NCI-H2029 (cell line): Measurements from ENCODE around the gene DGCR2.
"Not testable (repeated sequence)": the region's sequence is repeated elsewhere in the genome, so short reads cannot be mapped to it uniquely, and the experiment has no call there.

ENCODE experiments used
- DNase-seq: peaks from one replicate; lab custom pipeline; 2025; lab: John Stamatoyannopoulos, UW

The DGCR2 gene

GRCh38 chr22:19002684-19003038 is 119.6 kb downstream of the DGCR2 start:
- DNase-seq = no peak

- no peak for DNase-seq
These were observed 121.0 kb downstream of the DGCR2 start for GRCh38 chr22:19001204-19001603.

GRCh38 chr22:19000106-19000505 is 122.1 kb downstream of the DGCR2 start:
- DNase-seq = not testable (repeated sequence)

DNA sequence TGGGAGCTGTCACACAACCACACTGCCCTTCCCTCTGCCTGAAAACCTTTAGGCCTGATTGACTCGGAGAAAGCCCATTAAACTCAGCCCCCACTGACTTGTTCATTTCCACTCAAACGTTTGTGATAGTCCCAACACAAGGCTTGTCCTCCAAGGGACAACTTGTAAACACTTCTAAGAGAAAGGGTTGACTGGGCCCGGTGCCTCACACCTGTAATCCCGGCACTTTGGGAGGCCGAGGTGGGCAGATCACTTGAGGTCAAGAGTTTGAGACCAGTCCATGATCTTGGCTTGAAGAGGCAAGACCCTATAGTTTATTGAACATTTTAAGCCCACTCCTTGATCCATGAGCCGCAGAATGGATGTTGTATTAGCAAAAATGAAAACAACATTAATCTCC is 122.8 kb downstream of the DGCR2 start:
- DNase-seq = no peak

DNA sequence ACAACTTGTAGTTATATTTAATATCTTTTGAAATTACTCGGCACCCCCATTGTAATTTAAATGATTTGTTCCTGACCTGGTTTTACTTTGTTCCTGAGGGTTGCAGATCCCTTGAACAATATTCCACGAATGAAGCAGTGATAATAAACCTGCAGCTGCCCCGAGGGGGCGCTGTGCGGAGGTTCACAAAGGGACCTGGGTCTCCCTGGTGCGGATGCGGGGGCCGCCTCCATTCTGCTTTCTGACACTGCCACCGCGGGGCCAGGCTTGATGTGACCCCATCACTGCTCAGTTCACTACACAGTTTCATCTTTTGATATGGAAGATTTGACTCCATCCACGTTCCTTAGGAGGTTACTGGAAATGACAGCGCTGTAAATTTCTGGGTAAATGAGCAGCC is 123.2 kb downstream of the DGCR2 start:
- no peak for DNase-seq

DNA sequence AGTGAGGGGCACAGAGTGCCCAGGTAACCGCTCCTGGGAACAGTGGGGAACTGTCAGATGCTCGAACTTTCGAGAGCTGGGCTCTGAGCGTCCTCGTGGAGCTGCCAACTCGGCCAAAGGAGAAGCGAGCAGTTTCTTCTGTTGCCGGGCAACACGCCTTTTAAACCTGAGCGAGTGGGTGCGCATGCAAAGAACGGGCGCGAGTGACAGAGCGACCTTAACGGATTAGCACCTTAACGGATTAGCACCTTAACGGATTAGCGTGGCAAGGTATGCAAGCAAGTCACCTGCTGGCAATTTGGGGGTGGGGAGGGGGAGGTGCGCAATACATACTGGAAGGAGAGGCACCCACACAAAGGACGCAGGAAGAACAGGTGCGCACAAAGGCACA is 124.3 kb downstream of the DGCR2 start:
- no peak for DNase-seq

- no peak for DNase-seq
These were observed 124.8 kb downstream of the DGCR2 start for GRCh38 chr22:18997306-18997924.

GRCh38 chr22:18996376-18996900 is 125.8 kb downstream of the DGCR2 start:
- no peak for DNase-seq

GRCh38 chr22:18995327-18995711 is 126.9 kb downstream of the DGCR2 start:
- no peak for DNase-seq

GRCh38 chr22:18994701-18995326 is 127.4 kb downstream of the DGCR2 start:
- DNase-seq = no peak

- DNase-seq = no peak
These were observed 128.2 kb downstream of the DGCR2 start for GRCh38 chr22:18994056-18994455.

- DNase-seq = no peak
These were observed 129.5 kb downstream of the DGCR2 start for GRCh38 chr22:18992543-18993198.

DNA sequence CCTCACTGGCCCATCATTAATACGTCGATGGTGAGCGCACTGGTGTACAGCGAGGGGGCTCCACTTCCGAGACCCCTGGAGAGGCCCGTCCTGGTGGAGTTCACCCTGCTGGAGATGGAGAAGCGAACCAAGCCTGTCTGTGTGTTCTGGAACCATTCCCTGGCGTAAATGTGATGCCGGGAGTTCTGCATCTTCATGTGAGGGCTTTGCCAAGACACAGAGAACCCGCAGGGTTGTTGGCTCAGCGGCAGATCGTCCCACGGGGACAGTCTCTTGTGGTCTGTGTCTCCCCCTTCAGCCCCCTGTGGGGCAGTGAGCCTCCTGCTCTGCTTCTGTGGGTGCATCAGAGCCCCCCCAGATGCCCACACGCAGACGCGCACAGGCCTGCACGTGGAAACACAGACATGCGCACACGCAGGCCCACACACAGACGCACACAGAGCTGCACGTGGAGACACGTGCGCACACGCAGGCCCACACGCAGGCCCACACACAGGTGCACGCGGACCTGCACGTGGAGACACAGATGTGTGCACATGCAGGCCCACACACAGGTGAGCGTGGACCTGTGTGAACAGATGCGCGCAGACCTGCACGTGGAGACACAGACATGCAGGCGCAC is 130.3 kb downstream of the DGCR2 start:
- no peak for DNase-seq

DNA sequence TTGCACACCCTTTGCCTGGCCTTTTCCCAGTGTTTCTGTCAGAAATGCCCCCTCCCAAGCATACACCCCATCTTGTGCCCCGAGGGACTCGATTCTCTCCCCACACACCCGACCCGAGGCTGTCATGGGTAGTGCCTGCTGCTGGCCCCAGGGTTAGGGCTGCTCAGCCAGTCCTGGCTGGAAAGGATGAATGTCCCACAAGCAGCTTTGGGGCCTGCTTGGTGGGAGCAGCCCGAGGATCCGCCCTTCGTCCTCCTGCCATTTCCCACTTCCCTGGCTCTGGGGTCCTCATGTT is 131.1 kb downstream of the DGCR2 start:
- DNase-seq = no peak

DNA sequence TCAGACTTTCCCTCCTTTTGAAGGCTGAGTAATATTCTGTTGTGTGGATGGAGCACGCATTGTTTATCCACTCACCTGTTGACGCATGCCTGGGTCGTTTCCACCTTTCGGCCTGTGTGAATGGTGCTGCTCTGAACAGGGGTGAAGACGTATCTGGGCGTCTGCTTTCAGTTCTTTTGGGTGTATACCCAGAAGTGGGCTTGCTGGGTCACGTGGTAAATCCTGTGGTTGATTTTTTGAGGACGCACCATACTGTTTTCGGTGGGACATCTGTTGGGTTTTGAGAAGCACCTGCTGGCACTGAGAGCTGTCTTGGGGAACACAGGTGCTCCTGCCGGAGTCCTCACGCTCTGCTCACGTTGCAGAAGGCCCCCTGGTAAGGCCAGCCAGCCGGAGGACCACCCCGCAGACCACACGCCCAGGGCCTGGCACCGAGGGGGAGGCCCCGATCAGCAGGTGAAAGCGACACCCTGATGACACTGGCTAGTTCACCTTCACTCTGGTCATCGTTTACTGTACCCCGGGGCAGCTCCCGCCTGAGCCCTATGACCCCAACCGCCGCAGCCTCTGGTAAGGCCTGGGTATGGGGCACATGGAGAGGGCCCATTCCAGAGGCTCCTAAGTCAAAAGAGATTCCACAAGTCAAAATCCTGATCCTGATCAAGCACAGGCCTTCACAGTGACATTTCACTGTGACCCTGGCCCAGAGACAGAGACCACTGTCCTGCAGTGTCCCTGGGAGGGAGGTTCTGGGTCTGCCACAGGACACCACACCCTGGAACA is 131.7 kb downstream of the DGCR2 start:
- no peak for DNase-seq

DNA sequence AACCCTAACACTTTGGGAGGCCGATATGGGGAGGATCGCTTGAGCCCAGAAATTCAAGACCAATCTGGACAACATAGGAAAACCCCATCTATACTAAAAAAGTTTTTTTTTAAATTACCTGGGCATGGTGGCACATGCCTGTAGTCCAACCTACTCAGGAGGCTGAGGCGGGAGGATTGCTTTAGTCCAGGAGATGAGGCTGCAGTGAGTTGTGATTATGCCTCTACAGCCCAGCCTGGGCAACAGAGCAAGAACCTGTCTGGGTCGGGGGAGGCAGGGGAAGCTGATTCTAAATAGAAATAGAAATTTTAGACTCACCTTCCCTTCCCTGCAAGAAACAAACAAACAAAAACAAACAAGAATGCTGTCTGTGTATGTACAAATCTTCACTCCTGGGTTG is 133.3 kb downstream of the DGCR2 start:
- no peak for DNase-seq

- no peak for DNase-seq
These were observed 134.4 kb downstream of the DGCR2 start for GRCh38 chr22:18987765-18988164.

GRCh38 chr22:18987114-18987513 is 135.1 kb downstream of the DGCR2 start:
- not testable (repeated sequence) for DNase-seq
